H1 (cell line): ENCODE results near the gene GNG7. TPM values are rescaled to one million over a fixed set of nuclear protein-coding genes. Genes with fewer than 3 reads are reported as not detected.
A peak's percentile ranks its signal among the peaks of the same experiment; 100 is the strongest.

Source experiments
- CTCF ChIA-PET: fragments of 300-600 bp; sonication (Branson Sonifier 250); formaldehyde crosslinking; loops from one replicate; lab custom pipeline; 2021; ENCODE audit not compliant: partially characterized antibody; lab: Charles Lee
- POLR2A ChIA-PET: fragments of 300-600 bp; sonication (Branson Sonifier 250); formaldehyde crosslinking; loops from one replicate; lab custom pipeline; 2021; ENCODE audit warnings: inconsistent platforms; ENCODE audit not compliant: partially characterized antibody; lab: Charles Lee
- DNase-seq, 2 experiments: peaks; one replicate each; pipeline versions ENCODE4 v3.0.0 to v3.0.0-alpha.2; 2010 to 2022; ENCODE audit warnings: low spot score in 2 of 2, low read depth in 1 of 2, mixed read lengths in 1 of 2
- FAIRE-seq: peaks from 2 replicates; lab custom pipeline; 2011; peaks lifted over from hg19 to GRCh38; lab: Jason Lieb, UNC
- H2AFZ ChIP-seq: 2 replicates; pipeline ENCODE4 v1.8.1; 2012; ENCODE audit warnings: low read length, inconsistent platforms
- H2AK5ac ChIP-seq: 2 replicates; pipeline ENCODE4 v1.6.1; 2013; ENCODE audit warnings: low read depth, low read length
- H2BK120ac ChIP-seq: replicated peaks from 2 replicates; pipeline ENCODE3; 2013; ENCODE audit warnings: low read depth, low read length, inconsistent platforms
- H2BK12ac ChIP-seq: 2 replicates; pipeline ENCODE4 v1.6.1; 2013; ENCODE audit warnings: low read depth, low read length
- H2BK15ac ChIP-seq: 2 replicates; pipeline ENCODE4 v1.6.1; 2013; ENCODE audit warnings: low read length
- H2BK20ac ChIP-seq: 2 replicates; pipeline ENCODE4 v1.6.1; 2013; ENCODE audit warnings: low read length
- H2BK5ac ChIP-seq: 2 replicates; pipeline ENCODE4 v1.6.1; 2013; ENCODE audit warnings: low read depth, low read length
- H3K14ac ChIP-seq: 2 replicates; pipeline ENCODE4 v1.6.1; 2013; ENCODE audit warnings: inconsistent platforms; ENCODE audit not compliant: insufficient read length
- H3K18ac ChIP-seq: 2 replicates; pipeline ENCODE4 v1.6.1; 2013; ENCODE audit warnings: low read length; ENCODE audit errors: extremely low read depth
- H3K23ac ChIP-seq: 2 replicates; pipeline ENCODE4 v1.6.1; 2013; ENCODE audit warnings: inconsistent platforms; ENCODE audit not compliant: insufficient read length
- H3K23me2 ChIP-seq: 2 replicates; pipeline ENCODE4 v1.6.1; 2013; ENCODE audit warnings: low read depth, low read length
- H3K27ac ChIP-seq: 2 replicates; pipeline ENCODE4 v1.6.1; 2011; ENCODE audit warnings: low read depth, low read length, inconsistent platforms
- H3K27me3 ChIP-seq, 4 experiments: replicated peaks in 1 of 4; 1 replicate in 1 of 4; 2 replicates in 3 of 4; pipeline versions ENCODE4 v1.6.1 to v1.8.1; 2011 to 2013; ENCODE audit warnings: low read length in 3 of 4, mild to moderate bottlenecking in 3 of 4, inconsistent platforms in 2 of 4, mixed read lengths in 2 of 4, moderate library complexity in 1 of 4; ENCODE audit not compliant: control insufficient read depth in 3 of 4, insufficient read depth in 3 of 4; ENCODE audit errors: extremely low read depth in 1 of 4
- H3K36me3 ChIP-seq, 4 experiments: 2 replicates each; pipeline versions ENCODE4 v1.6.1 to v1.8.1; 2011 to 2013; ENCODE audit warnings: mild to moderate bottlenecking in 4 of 4, low read length in 3 of 4, moderate library complexity in 2 of 4, control low read depth in 1 of 4, inconsistent platforms in 1 of 4; ENCODE audit not compliant: insufficient read depth in 4 of 4, control insufficient read depth in 2 of 4
- H3K4ac ChIP-seq: replicated peaks from 2 replicates; pipeline ENCODE3; 2013; ENCODE audit warnings: low read length, low read depth, mixed read lengths, inconsistent platforms; ENCODE audit not compliant: insufficient read length
- H3K4me1 ChIP-seq, 4 experiments: replicated peaks in 1 of 4; 1 replicate in 1 of 4; 2 replicates in 3 of 4; pipeline versions ENCODE4 v1.6.1 to v1.8.1; 2011 to 2013; ENCODE audit warnings: low read length in 3 of 4, inconsistent platforms in 2 of 4, mixed read lengths in 1 of 4; ENCODE audit not compliant: insufficient read depth in 4 of 4, control insufficient read depth in 3 of 4
- H3K4me2 ChIP-seq, 2 experiments: 2 replicates each; pipeline versions ENCODE4 v1.6.1 to v1.8.1; 2011 to 2013; ENCODE audit warnings: low read depth in 2 of 2, low read length in 2 of 2, control low read depth in 1 of 2, inconsistent platforms in 1 of 2, mild to moderate bottlenecking in 1 of 2; ENCODE audit not compliant: insufficient read depth in 1 of 2
- H3K4me3 ChIP-seq, 4 experiments: fragments of 200-600, 300-600 bp in 1 of 4; sonication (generic), shearing (Covaris generic), sonication (Bioruptor Twin) in 1 of 4; 2 replicates each; pipeline versions ENCODE4 v1.5.1 to v1.8.1; 2011 to 2016; ENCODE audit warnings: low read length in 4 of 4, low read depth in 3 of 4, control low read depth in 2 of 4, inconsistent platforms in 2 of 4, mild to moderate bottlenecking in 2 of 4, mixed read lengths in 1 of 4, moderate library complexity in 1 of 4; ENCODE audit not compliant: insufficient read depth in 2 of 4; ENCODE audit errors: extremely low read depth in 1 of 4
- H3K56ac ChIP-seq: replicated peaks from 2 replicates; pipeline ENCODE3; 2013; ENCODE audit warnings: low read depth, mild to moderate bottlenecking, mixed read lengths, low read length, inconsistent platforms; ENCODE audit not compliant: insufficient read length
- H3K79me1 ChIP-seq: 2 replicates; pipeline ENCODE4 v1.6.1; 2013; ENCODE audit warnings: low read depth, low read length, control low read depth
- H3K79me2 ChIP-seq, 2 experiments: 2 replicates each; pipeline versions ENCODE4 v1.6.1 to v1.8.1; 2012 to 2013; ENCODE audit warnings: low read length in 2 of 2, mild to moderate bottlenecking in 2 of 2, inconsistent platforms in 1 of 2; ENCODE audit not compliant: insufficient read depth in 2 of 2, control insufficient read depth in 1 of 2
- H3K9ac ChIP-seq, 4 experiments: replicated peaks in 1 of 4; 1 replicate in 1 of 4; 2 replicates in 3 of 4; pipeline versions ENCODE4 v1.6.1 to v1.8.1; 2011 to 2013; ENCODE audit warnings: low read depth in 3 of 4, low read length in 3 of 4, control low read depth in 2 of 4, mild to moderate bottlenecking in 2 of 4, moderate library complexity in 2 of 4, inconsistent platforms in 1 of 4; ENCODE audit errors: extremely low read depth in 1 of 4
- H3K9me3 ChIP-seq, 2 experiments: 2 replicates each; pipeline versions ENCODE4 v1.6.1 to v1.8.1; 2012 to 2013; ENCODE audit warnings: mild to moderate bottlenecking in 2 of 2, moderate library complexity in 2 of 2, control low read depth in 1 of 2, inconsistent platforms in 1 of 2, low read depth in 1 of 2, low read length in 1 of 2, mixed read lengths in 1 of 2; ENCODE audit not compliant: insufficient read depth in 2 of 2
- H4K20me1 ChIP-seq, 2 experiments: replicated peaks in 1 of 2; 2 replicates each; pipeline versions ENCODE3 to v1.8.1; 2011 to 2013; ENCODE audit warnings: inconsistent platforms in 2 of 2, low read length in 2 of 2, mild to moderate bottlenecking in 1 of 2; ENCODE audit not compliant: insufficient read depth in 2 of 2, control insufficient read depth in 1 of 2
- H4K5ac ChIP-seq: 2 replicates; pipeline ENCODE4 v1.6.1; 2013; ENCODE audit warnings: low read length, low read depth, mixed read lengths, inconsistent platforms; ENCODE audit not compliant: insufficient read length
- H4K8ac ChIP-seq: 2 replicates; pipeline ENCODE4 v1.8.0; 2013; ENCODE audit warnings: mild to moderate bottlenecking, moderate library complexity, low read length, inconsistent platforms; ENCODE audit not compliant: insufficient read depth; ENCODE audit errors: extremely low read depth
- H4K91ac ChIP-seq: replicated peaks from 2 replicates; pipeline ENCODE3; 2013; ENCODE audit warnings: low read length, mixed read lengths, inconsistent platforms; ENCODE audit not compliant: insufficient read length
- BACH1 ChIP-seq: IDR thresholded peaks from 2 replicates; pipeline ENCODE4 v1.6.1; 2012; ENCODE audit warnings: low read length, improper control_type of control experiment
- CTCF ChIP-seq, 3 experiments: IDR thresholded peaks; 1 replicate in 2 of 3; 2 replicates in 1 of 3; pipeline versions ENCODE4 v1.5.1 to v1.6.1; 2011; ENCODE audit warnings: low read length in 3 of 3, mild to moderate bottlenecking in 3 of 3, inconsistent platforms in 2 of 3, low read depth in 1 of 3, moderate library complexity in 1 of 3; ENCODE audit not compliant: insufficient read depth in 1 of 3; ENCODE audit errors: control extremely low read depth in 1 of 3
- KDM4A ChIP-seq: IDR thresholded peaks from one replicate; pipeline ENCODE4 v1.7.1; 2012; ENCODE audit warnings: low read depth, mild to moderate bottlenecking, moderate library complexity, low read length, inconsistent platforms; ENCODE audit not compliant: severe bottlenecking
- RNF2 ChIP-seq: fragments of 200-900, 300-1000 bp; sonication (generic); IDR thresholded peaks from 2 replicates; pipeline ENCODE4 v1.7.1; 2016; ENCODE audit warnings: borderline replicate concordance, low read depth, mild to moderate bottlenecking, antibody characterized with exemption, low read length; ENCODE audit not compliant: poor library complexity, severe bottlenecking; ENCODE audit errors: missing control alignments
- SIN3A ChIP-seq, 2 experiments: IDR thresholded peaks in 1 of 2; conservative IDR thresholded peaks in 1 of 2; 2 replicates each; pipeline ENCODE4 v1.6.1; 2011 to 2012; ENCODE audit warnings: low read length in 2 of 2, improper control_type of control experiment in 1 of 2, low read depth in 1 of 2, mild to moderate bottlenecking in 1 of 2
- SUZ12 ChIP-seq: fragments of 200-600 bp; sonication (generic); IDR thresholded peaks from 2 replicates; pipeline ENCODE4 v1.6.1; 2012; ENCODE audit warnings: mild to moderate bottlenecking, inconsistent platforms, low read length, moderate library complexity, mixed read lengths
- TEAD4 ChIP-seq: IDR thresholded peaks from 2 replicates; pipeline ENCODE4 v1.6.1; 2012; ENCODE audit warnings: low read depth, low read length, inconsistent platforms, mixed read lengths
- WGBS, 2 experiments: shearing (Covaris generic) in 1 of 2; methylation state at CpG; one replicate each; pipeline versions ENCODE4 v1.1.6 to v1.1.7; 2013 to 2015; ENCODE audit warnings: low lambda C conversion rate in 2 of 2, mixed read lengths in 2 of 2, inconsistent platforms in 1 of 2, low coverage in 1 of 2, missing lambda C conversion rate in 1 of 2; ENCODE audit not compliant: insufficient replicate concordance in 2 of 2, insufficient coverage in 1 of 2, insufficient read length in 1 of 2; ENCODE audit errors: extremely low coverage in 1 of 2, missing lambda C conversion rate in 1 of 2; 5-methylcytosine and 5-hydroxymethylcytosine counted together
- polyA plus RNA-seq, 7 experiments: library from polyadenylated mRNA; depleted of rRNA in 3 of 7; stranded (reverse) in 5 of 7; unstranded in 2 of 7; fragments of >200 nt in 5 of 7; fragments of 200-250 nt in 2 of 7; gene quantifications; 1 replicate in 5 of 7; 2 replicates in 1 of 7; 4 replicates in 1 of 7; pipeline versions ENCODE4 v1.2.1 to v1.2.3, GENCODE V29; 2011 to 2013; ENCODE audit warnings: missing spikeins in 2 of 7, mixed read lengths in 2 of 7
- total RNA-seq: library from RNA; stranded (reverse); fragmentation: NEBNext Ultra II Directional; extraction: Animal tissue kit (Norgen Biotek cat#: 25700); gene quantifications from 2 replicates; pipeline ENCODE4 v1.2.1, GENCODE V29; 2021

GNG7 gene
- total and polyA plus RNA-seq, 2 of the 8 experiments (the other 6 are each of a cell fraction or from before 2014, with no cell fraction given), result 2.8 to 7.8 TPM

DNA sequence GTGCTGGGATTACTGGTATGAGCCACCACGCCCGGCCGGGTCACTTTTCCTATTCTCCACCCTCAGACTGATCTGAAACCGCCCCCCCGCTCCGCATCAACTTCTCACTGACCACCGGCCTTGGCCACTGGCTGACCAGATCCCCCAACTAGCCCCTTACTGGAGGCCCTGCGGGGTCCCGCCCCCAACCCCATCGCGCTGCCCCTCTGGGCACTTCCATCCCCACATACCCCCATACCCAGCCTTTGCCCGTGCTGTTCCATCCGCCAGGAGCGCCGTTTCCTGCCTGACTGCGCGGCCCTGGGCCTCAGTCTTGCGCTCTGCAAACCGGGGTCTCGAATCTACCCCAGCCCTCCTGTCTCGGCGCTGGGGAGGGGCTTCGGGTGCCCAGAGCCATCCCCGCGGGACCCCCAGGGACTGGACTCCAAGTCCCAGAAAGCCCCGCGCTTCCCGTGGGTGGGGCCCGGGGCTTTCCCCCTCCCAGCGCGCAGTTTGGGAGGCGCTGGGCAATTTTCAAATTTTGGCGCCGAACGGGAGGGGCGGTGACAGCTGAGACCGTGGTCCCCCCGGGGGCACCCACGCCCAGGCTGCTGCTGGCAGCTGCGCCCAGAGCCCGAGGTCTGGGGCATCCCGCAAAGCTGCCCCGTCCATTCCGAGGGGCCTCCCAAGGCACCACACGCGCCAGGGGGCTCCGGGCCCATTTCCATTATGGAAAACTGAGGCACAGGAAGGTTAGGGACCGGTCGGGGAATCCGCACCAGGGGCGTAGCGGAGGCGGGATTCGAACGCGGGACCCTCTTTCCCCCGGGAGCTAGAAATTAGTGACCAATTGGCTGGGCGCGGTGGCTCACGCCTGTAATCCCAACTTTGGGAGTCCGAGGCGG, 240.5 kb downstream of the GNG7 start:
- peak overlapping the region; percentile 71 for H4K5ac ChIP-seq
- H2AFZ ChIP-seq, result no peak overlapping the region
- H3K4me2 ChIP-seq, result peak overlapping the region; percentile 57 to 66
- WGBS, 2 experiments, result 8% methylated on average over 54 of the region's 62 CpGs; no CpG with 5 or more reads in 1 of the 2 experiments
- POLR2A ChIA-PET, result interaction anchor here (0.8 to 6.7 kb wide), 10 partner anchors 10 to 161 kb away, joined by 3 to 98 read pairs (median 4); partner anchors contain the start of genes GADD45B and TIMM13
- no peaks in the 10 kb centered on the region for H3K79me1 ChIP-seq
- no peak overlapping the region for H3K14ac ChIP-seq
- H3K9ac ChIP-seq, result no peak overlapping the region
- CTCF ChIA-PET, result interaction anchor here (1.2 to 12.9 kb wide), 5 partner anchors 12 to 268 kb away, joined by 3 to 133 read pairs (median 8); partner anchors contain the start of gene GADD45B
- no peaks in the 10 kb centered on the region for H3K36me3 ChIP-seq
- H3K79me2 ChIP-seq, result no peaks in the 10 kb centered on the region
- no peak overlapping the region for H3K23ac ChIP-seq
- no peak overlapping the region for H2BK12ac ChIP-seq
- FAIRE-seq, result no peak
- H3K56ac ChIP-seq, result peak overlapping the region; percentile 16
- H2BK5ac ChIP-seq, result no peak overlapping the region
- no peak overlapping the region for H3K4ac ChIP-seq
- peak in 1 of 2 experiments; percentile 82 for DNase-seq
- no peak overlapping the region for H2BK120ac ChIP-seq
- peaks cover 2% of the 10 kb centered on the region; the same call in 1 of the 2 replicates for H3K23me2 ChIP-seq
- H4K8ac ChIP-seq, result peak overlapping the region; percentile 45; the same call in 1 of the 2 replicates
- no peaks in the 10 kb centered on the region for H3K27me3 ChIP-seq
- peaks cover 0 to 4% (median 0%) of the 10 kb centered on the region in 4 experiments; a peak in 2 of 7 replicates for H3K4me1 ChIP-seq
- peak overlapping the region; percentile 37 to 65 (median 60) for H3K4me3 ChIP-seq
- H2BK20ac ChIP-seq, result no peak overlapping the region
- no peak overlapping the region for H2BK15ac ChIP-seq
- H3K27ac ChIP-seq, result no peak overlapping the region
- no peak overlapping the region for H2AK5ac ChIP-seq
- H4K20me1 ChIP-seq, result no peaks in the 10 kb centered on the region
- H3K9me3 ChIP-seq, result no peaks in the 10 kb centered on the region
- peak overlapping the region; percentile 54 for H4K91ac ChIP-seq
- peak overlapping the region; percentile 62 for H3K18ac ChIP-seq
- TF ChIP-seq CTCF (IDR thresholded peaks at IDR 0.05; ENCODE audit: control extremely low read depth in 1 of 3, insufficient read depth in 1 of 3, low read depth in 1 of 3, low read length in 3 of 3) (peak in 1 of 3 experiments; percentile 10; a peak in 1 of 4 replicates), SUZ12 (no peak), SIN3A (conservative IDR thresholded peaks at IDR 0.05 in 1 of 2, IDR thresholded peaks at IDR 0.05 in 1 of 2; ENCODE audit: low read depth in 1 of 2, low read length in 2 of 2) (0 out of 4 replicates have a peak, but pooled peaks of 1 of the 2 experiments have one; percentile 30), RNF2 (no peak), BACH1 (no peak), TEAD4 (0 out of 2 replicates have a peak, but pooled peaks have one; percentile 8), KDM4A (peak; percentile 59)
